Breast epithelium (tissue), 3 donors: Measurements from ENCODE around the gene ZNF618.

ENCODE experiments used
- CTCF ChIP-seq, 3 donors: fragments of 450-650 bp; IDR thresholded peaks; one replicate each; pipeline ENCODE4 v1.5.1; 2016 to 2017; ENCODE audit warnings: antibody characterized with exemption in 3 of 3, mild to moderate bottlenecking in 3 of 3, moderate library complexity in 3 of 3
- POLR2A ChIP-seq: fragments of 450-650 bp; IDR thresholded peaks from one replicate; pipeline ENCODE4 v1.6.1; 2016; ENCODE audit warnings: antibody characterized with exemption, mild to moderate bottlenecking, moderate library complexity
- POLR2AphosphoS5 ChIP-seq, 3 donors: sonication (generic); formaldehyde crosslinking; IDR thresholded peaks; one replicate each; pipeline ENCODE4 v1.6.1; 2017; ENCODE audit warnings: antibody characterized with exemption in 3 of 3

GRCh38 chr9:113946496-113947115 is 70.5 kb downstream of the ZNF618 start:
- TF ChIP-seq POLR2A (no peak), CTCF (IDR thresholded peaks at IDR 0.05) (no peak), POLR2AphosphoS5 (IDR thresholded peaks at IDR 0.05) (no peak)
